Activated CD8-positive, alpha-beta memory T cell treated with anti-CD3 and anti-CD28 coated beads, Interleukin-2, amount 50 U/mL, for 4 hours (primary cell): Measurements from ENCODE around the gene MCF2L2.

Experiments used
- DNase-seq: peaks from one replicate; pipeline ENCODE4 v3.0.0-alpha.2; 2020

The MCF2L2 gene

DNA sequence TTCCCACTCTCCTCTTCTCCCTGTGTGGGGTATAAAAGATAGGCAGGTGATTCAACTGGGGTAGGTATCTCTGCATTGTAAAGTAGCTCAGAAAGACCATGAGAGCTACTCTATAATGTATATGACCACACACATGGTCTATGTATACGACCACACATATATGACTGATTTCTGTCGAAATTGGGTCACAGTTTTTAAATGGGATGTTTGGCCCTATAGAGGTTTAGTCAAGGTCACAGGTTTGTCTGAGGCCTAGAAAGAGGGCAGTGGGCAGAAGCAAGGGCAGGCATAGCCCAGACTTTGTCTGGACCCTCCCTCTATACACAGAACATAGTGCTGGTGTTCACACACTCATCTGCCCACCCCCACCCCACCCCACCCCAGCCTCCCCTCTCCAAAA lies 270.3 kb downstream of the MCF2L2 start:
- no peak for DNase-seq

GRCh38 chr3:183156266-183156665 lies 272.2 kb downstream of the MCF2L2 start:
- DNase-seq = no peak

- DNase-seq = no peak
Observed at GRCh38 chr3:183155499-183155898, 272.9 kb downstream of the MCF2L2 start.

DNA sequence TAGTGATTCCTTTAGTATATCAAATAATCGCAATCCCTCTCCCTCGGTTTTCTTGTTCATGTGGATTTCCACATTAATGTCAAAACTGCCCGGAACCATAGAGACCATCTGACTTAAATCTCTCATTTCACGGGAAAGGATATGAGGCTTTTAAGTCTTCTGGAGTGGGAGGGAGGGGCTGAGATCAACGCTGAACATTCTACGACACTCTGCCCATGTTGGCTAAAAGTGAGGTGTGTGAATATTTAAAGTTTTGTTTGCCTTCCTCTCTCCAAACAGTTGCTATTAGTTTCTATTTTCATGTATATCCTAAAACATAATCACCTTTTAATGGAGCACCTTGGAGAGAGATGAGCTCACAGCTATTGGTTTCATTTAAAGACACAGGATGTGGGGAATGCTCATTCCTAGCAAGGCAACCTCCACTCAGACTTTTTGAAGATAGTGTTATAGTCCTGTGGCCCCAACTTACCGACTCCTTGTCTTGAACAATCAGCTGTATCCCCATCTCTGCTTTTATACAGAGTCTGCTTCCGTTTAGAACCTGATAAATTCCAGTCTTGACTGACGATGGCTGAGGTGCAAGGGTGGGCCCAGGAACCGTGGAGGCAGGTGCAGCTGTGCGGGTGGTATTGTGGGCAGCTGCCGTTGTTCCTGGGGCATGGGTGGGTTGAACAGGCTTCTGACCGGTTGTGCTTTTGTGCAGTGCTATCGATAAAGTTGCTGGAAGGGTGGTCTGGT lies 275.0 kb downstream of the MCF2L2 start:
- DNase-seq = no peak

- DNase-seq = no peak
Observed at GRCh38 chr3:183151821-183152351, 276.5 kb downstream of the MCF2L2 start.

DNA sequence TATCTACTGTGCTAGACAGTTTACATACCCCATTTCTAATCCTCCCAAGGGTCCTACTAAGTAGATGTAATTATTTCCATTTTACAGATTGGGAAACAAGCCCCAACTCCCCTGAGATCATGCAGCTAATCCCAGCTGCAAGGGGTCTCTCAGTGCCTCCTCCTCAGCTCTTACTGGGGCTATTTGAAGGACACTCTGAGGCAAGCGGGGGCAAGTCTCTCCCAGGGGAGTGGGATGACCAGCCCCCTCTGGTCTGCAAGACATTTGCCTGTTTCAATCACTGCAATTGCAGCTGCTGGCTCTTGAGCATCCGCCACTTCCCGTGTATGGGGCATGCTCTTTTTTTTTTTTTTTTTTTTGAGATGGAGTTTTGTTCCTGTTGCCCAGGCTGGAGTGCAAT lies 277.3 kb downstream of the MCF2L2 start:
- DNase-seq = no peak

- no peak for DNase-seq
Observed at GRCh38 chr3:183149915-183150750, 278.3 kb downstream of the MCF2L2 start.

GRCh38 chr3:183148056-183148455 lies 280.4 kb downstream of the MCF2L2 start:
- no peak for DNase-seq

GRCh38 chr3:183144363-183144762 lies 284.1 kb downstream of the MCF2L2 start:
- no peak for DNase-seq

DNA sequence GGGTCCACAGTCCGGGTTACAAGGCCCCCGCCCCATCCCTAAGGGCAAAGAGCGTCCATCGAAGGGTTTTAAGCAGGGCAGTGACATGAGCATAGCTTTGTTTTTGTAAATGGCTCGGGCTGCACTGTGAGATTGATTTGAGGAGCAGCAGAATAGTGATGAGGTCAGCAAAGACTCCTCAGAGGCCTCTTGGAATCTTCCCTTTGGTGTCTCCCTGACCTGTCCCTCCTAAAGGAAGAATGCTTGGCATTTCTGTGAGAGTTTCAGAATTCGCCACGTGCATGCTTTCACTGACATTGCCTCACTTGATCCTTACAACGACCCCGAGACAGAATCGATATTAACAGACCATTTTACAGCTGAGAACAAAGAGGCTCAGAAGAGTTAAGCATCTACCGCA lies 286.2 kb downstream of the MCF2L2 start:
- DNase-seq = no peak

DNA sequence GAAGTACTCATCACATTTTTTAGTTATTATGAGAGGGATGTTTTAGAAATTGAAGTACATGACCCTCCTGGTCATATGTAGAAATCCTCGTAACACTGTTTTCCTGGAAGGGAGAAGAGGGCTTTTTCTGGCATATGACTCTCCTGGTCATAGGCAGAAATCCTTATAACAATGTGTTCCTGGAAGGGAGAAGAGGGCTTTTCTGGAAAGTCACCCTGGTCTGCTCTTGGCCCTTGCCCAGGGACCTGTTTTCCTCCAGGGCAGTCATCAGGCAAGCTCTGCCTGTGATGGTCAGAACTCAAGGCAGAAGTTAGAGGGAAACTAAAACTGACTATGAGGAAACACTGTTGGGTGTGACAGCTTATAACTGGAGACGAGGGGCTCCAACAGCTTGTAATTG lies 293.6 kb downstream of the MCF2L2 start:
- no peak for DNase-seq

GRCh38 chr3:183132409-183132808 lies 296.0 kb downstream of the MCF2L2 start:
- DNase-seq = no peak

DNA sequence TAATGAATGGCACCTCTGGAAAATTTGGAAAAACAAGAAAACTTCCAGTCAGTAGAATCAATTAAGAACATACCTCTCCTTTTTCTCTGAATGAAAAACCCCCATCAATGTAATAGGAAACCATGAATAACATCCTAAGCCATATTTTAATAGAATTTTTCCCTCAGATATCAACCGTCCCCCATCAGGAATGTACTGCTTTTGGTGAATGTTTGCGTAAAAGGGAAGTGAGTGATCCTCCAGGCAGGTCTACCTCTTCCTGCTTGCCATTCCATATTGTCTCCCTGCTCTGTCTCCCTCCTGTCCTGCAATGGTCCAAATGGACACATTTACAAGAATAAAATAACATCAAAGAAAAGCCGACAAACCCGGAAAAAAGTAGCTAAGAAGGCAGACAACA lies 296.7 kb downstream of the MCF2L2 start:
- DNase-seq = no peak

DNA sequence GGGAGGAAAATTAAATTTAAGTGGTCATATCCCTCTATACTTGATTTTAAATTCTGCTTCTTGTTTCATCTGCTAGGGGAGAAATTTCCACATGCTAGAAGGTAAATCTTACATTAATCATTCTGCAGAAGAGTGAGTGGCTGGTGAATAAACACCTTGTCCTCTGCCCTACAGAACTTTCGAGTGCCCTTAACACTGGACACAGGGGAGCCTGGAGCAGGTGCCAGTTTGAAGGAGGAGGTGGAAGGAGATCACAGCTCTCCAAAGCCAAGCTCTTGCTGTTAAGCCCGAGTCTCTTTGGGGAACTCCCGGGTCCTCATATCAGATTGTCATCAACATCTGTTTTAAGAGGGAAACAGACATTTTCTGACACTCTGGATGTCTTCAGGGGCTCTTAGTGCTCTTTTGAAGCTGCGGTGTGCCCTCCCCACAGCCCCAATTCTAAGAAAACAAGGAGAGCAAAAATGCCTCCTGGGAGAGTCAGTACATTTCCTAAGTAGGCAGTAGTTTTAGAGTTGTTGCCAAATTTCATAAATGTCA lies 297.2 kb downstream of the MCF2L2 start:
- DNase-seq = no peak

DNA sequence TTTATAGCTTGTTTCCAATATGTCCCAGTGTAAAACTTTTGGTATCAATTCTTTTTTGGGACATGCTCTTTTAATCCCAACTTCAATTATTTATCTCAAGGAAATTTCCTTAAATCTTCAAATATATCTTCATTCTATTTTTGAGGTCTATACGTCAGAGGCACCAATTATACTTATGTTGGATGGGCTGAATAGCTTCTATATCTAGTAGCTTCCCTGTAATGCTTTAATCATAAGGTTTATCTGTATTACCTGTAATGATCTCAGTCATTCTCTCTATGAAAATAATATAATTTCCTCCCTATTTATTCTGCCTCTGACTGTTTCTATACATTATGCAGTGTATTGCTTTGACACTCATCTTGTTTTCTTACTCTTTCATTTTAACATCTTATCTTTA lies 299.2 kb downstream of the MCF2L2 start:
- no peak for DNase-seq

GRCh38 chr3:183128709-183129108 lies 299.7 kb downstream of the MCF2L2 start:
- DNase-seq = no peak
